ENCODE measurements around the gene PDE4D. TPM values are rescaled to one million over a fixed set of nuclear protein-coding genes. Genes with fewer than 3 reads are reported as not detected.
"Not testable (repeated sequence)": the region's sequence is repeated elsewhere in the genome, so short reads cannot be mapped to it uniquely, and the experiment has no call there.

The PDE4D gene
- polyA plus RNA-seq, 10 donors = 28.0 to 57.2 (median 38.6) TPM

DNA sequence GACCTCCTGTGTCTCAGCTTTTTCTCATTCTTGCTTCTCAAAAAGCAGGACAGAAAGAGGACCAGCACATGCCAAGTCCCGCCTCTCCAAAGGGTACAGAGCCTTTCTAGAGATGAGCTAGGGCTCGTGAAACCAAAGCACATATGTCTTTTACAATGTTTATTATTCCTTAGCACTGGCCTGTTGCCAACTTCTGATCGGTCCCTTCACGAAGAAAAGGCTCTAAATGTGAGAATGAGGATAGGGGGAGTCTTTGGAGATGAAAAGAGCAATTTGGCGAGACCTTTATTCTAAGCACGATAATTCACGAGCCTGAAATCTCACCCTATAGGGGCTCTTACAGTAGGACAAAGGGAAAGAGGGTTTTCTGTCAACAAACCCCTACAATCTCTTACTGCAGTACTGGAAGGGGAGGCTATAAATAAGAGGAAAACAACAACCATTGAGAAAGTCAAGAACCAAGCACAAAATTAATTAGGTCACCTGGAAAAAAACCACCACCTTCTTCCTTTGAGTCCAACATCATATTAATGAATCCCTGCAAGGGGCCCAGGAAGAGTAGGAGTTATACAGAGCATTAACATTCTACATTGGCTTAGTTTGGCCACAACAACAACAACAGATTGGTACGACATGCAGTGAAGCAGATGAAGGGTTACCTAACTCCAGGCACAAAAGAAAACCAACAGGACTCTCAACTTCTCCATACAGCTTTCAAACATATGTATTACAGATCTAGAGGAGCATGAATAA lies 309.5 kb downstream of the PDE4D start:
- DNase-seq = no peak

DNA sequence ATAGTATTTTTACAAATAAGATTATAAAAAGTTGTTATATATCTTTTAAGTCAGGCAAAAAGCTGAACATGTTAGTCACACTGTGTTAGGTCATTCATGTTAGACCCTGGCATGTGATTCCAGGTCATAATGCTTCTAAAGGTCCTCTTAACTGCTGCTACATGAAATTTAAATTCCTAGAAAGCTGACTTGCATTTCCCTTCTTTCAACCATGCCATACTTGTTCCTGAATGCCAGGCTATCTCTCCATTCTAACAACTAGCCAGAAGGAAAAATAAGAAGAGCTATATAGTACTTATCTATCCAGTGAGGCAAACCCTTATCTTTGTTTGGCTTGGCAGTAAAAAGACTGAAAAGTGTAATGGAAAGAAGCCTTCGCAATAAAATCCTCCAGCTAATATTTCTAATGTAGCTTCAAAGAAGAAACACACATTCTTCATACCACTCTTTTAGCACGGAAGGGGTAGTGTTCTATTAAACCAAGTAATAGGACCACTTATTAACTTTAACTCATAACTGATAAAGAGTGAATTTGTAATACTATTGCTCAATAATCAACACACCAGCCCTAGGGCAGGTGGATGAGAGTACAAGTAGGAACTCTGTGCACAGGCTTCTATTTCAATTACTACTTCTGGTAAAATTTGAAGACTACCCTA lies 310.2 kb downstream of the PDE4D start:
- no peak for DNase-seq

DNA sequence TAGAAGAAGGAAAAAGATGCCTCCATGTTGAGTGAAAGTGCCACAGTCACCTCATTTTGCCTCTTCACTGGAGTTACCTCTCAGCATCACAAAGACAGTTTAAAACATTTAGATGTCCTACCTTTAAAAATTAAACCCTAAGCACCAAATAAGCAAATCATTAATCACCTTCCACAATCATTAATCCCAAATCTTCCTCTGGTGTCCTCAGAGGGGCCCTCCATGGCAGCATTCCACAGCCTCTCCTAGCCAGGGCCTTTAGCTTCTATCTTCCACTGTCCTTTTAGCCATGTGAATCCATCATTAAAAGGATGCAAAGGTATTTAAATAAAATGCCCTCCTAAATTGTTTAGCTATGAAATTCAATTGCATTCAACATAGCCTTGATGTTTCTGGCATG lies 310.8 kb downstream of the PDE4D start:
- no peak for DNase-seq

DNA sequence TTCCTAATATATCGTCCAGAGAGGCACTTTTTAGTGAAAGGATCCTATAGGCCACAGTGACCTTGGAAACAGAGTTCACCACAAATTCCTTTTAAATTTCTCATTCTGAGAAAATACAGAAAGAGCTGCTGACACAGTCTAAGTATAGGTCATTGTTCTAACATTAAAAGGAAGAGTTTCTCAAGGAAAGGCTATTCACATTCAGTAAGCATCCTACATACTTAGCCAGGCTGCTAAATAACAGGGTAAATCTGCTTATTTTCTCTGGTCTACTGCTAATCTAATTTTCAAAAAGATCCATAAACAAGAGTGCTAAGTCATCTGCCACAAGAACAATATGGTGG lies 313.7 kb downstream of the PDE4D start:
- no peak for DNase-seq

DNA sequence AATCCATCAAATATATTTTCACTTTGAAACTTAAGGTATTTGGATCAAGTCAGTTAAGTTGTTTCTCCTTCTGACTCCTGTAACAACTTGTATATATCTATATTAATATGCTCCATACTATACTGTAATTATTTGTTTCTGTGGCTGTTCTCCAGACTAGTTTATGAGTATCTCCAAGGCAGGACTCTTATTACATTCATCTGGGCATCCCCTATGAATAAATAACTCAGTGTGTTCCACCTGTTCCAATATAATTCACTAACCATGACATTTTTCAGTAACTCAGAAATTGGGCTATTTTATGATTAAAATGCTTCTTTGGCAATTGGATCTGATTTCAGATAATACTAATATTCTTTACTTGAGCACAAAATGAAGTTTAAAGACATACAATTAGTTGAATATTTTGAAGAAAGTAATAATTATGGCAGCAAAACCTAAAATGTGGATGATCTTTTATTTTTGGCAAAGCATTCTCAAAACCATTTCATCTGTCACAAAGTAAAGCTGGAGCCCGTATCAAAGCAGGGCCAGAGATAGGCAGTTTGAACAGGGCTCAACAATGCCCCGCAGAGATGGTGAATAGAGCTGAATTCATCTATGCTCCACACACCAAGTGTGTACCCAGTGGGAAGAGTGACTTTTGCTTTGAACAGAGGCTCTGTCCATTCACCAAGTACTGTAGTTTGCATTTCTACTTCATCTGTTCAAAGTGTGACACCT lies 314.3 kb downstream of the PDE4D start:
- peak in 1 of 3 donors; percentile 14 for DNase-seq

DNA sequence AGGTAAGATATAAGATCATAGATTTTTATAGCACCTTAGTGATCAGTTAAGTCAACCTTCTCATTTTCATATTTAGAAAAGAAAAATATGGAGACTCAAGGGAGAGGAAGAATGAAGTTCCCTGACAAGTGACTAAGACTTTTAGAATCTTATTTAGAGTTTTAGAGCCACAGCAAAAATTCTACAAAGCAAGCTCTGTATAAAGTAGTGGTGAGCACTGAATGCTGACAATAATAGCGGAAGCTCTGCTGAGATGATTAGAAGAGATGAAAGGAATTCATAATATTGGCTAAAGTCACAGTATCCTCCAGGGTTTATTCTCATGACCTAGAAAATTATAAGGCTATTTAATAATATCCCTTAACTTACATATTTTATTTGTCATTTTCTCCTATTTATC lies 316.0 kb downstream of the PDE4D start:
- DNase-seq = no peak

DNA sequence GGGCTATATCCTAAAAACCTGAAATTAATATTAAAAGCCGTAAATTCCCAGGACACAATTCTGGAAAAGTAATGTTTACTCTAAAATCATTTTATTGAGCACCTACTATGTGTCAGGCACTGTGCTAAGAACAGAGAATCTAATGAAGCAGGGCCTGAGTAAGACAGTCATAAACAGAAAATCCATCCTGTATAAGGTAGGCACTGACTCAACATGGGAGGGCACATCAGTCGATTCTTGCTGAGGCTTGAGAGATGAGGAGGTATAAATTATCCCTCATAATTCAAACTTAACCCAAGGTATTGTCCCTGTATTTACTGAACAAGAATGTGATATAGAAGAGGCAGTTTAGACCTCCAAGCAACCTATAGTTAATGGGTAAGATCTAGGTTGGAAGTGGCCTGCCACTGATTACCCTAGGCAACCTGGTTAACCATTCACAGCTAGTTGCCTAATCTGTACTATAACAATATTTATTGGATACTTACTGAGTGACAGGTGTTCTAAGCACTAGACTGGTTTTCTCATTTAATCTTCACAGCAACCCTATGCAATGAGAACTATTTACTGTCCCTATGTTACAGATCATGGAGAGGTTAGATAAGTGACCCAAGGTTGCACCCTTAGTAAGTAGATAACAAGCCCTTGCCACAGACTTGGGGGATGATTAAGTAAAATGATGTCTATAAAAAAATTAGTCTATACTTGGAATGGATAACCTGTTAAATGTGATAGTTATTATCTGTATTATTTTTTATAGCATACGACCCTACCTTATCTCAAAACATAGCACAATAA lies 317.7 kb downstream of the PDE4D start:
- no peak for DNase-seq

DNA sequence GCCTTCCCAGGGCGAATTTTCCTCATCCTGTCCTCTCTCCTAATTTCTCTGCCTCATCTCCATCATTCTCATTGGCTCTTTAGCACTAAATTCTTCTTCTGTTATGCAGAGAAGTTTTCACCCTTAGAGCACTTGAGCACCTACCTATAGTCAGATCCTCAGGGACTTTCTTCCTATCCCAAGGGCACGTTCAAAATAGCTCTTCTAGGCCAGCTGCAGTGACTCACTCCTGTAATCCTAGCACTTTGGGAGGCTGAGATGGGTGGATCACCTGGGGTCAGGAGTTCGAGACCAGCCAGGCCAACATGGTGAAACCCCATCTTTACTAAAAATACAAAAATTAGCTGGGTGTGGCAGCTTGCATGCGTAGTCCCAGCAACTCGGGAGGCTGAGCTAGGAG lies 320.0 kb downstream of the PDE4D start:
- DNase-seq = not testable (repeated sequence)

DNA sequence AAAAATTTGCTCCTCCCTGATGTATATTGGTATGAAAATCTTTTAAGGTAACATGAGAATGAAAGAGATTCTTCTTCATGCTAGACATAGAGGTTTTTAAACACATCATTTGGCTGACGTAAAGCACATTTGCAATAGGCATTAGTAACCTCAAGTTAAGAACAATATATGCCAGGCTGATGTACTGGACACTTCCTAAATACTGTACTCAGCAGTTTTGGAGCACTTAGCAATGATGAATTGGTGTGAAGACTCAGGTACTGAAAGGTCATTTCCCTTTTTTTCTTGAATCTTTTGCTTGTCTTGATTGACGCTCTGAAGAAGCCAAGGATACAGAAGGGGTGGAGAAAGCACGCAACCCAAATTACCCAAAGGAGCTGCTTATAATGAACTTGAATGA lies 322.5 kb downstream of the PDE4D start:
- no peak for DNase-seq

DNA sequence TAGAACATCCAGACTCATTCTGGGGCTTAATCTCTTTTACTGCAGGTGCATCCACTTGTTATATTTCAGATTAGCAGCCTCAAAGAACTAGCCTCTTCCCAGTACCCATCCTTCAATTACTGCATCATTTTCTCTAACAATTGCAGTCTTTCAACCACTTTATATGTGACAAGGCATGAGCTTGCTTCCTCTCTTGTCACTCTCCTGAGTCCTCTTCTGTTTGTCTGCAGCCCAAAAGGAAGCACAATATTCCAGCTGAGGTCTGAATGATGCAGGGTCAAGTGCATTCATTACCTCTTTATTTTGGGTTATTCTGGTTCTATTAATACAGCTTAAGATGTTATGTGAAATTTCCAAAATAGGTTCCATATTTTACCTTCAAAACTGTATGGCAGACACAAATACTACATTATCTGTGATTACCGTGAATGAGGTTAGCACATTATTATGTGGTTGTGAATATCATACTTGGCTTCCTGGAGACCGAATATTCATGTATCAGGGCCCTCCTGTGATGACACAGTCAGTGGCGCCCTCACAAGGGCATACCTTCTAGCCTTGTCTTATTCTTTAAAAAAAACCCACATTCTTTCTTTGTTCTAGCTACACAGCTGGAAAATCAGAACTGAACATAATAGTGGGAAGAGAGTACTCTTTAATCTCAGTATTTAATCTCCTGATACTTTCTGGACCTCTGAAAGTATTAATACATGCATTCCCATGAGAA lies 323.8 kb downstream of the PDE4D start:
- DNase-seq = no peak

DNA sequence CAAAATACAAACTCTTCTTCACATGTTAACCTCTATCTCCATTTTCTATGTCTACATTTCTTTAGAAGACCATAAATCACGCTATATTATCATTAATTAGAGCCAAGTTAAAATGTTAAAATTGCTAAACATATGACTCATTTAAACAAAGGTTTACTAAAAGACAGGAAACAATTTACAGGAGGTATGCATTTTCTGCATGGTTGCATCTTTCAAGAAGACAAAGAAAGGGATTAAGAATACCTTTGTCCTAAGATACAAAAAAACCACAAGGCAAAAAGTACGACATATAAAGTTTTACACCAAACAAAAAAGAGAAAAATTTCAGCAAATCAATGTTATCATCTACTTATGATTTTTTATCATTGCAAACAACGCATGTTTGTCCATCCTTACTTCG lies 324.4 kb downstream of the PDE4D start:
- no peak for DNase-seq

DNA sequence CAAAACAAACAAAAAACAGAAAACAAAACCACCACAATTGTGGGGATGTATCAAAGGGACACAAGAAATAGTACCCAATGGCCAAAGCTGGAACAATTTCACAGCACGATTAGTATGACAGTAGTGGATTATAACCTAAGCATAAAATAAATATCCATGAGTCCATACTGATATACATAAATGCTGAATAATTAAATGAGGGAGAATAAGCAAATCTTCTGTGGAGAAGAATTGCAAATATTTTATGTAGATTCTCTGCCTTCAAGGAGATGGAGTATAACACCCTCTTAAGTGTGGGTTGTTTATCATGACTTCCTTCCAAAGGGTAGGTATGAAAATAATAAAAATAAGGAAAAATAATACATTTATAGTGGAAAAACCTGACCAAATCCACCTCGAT lies 325.4 kb downstream of the PDE4D start:
- no peak for DNase-seq

DNA sequence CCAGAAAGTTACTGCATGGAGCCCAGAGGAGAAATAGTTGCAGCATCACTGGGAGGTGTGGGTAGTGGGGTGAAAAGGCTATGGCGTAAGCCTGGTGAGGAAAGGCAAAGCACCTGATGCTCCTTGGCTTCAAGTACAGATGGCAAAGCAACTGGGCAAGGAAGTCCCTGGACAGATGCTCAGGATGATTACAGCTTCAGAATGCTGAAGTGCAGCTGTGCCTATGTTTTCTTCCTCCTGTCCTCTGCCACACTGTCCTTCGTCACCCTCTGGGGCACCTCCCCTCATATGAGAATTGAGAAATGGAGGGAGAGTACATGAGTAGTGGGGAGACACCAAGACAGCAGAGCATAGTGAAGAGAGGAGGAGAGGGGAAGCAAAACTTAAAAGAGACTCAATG lies 328.0 kb downstream of the PDE4D start:
- no peak for DNase-seq

DNA sequence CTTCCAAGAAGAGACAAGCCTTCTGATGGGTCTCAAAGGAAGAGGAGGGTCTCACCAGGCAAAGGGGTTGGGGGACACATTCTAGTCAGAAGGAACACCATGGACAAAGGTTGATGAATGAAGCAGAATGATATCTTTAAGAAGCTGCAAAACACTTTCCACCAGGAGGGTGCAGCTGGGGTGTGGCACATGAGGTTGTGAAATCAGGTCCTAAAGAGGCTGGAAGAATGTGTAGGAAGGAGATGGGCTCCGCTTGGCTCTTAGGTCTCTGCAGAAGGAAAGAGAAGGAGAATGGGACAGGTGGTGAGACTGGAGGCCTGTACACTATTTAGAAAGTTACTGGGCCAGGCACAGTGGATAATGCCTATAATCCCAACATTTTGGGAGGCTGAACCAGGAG lies 328.6 kb downstream of the PDE4D start:
- no peak for DNase-seq

DNA sequence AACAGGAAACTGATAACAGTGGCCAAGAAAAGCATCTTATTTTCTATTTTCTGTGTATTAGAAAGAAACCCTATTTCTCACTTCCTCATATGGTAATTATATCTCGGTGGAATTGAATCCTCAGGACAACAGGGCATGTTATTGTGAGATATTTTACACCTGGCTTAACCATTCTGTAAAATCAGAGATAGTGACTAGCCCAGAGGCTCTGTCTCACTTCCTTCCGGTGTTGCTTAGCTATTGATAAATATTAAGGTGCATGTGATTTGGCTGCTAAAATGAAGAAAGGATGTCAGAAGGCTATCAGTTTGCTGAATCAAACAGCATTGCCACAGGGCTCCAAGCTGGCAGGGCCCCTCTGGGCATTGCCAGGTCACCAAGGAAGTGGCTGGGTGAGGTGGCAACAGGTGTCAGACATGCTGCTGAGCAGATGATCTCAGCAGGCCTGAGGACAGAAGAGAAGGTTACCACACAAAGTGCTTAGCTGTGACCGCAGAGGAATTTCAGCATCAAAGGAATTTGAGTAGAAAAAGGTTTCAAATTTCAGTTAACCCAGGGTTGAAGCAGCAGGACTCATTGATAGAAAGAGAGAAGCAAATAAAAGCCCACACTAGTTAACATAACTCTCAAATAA lies 330.7 kb downstream of the PDE4D start:
- DNase-seq = no peak

DNA sequence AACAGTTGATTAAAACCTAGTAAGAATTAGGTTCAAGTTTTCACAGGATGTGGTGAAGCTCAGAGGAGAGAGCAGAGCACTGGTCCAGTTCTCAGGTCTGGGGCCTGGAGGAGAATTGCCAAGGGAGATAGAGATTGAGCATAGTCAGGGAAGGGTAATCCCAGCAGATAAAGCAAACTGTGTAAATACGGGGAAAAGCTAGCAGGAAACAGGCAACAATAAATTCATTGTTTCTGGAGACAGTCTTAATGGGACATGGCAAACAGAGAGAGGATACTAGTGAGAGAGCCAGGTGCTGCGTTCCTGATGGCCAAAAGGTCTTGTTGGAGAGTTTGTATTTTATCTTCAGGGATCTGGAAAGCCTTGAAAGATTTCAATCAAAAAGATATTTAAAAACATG lies 333.0 kb downstream of the PDE4D start:
- DNase-seq = no peak

DNA sequence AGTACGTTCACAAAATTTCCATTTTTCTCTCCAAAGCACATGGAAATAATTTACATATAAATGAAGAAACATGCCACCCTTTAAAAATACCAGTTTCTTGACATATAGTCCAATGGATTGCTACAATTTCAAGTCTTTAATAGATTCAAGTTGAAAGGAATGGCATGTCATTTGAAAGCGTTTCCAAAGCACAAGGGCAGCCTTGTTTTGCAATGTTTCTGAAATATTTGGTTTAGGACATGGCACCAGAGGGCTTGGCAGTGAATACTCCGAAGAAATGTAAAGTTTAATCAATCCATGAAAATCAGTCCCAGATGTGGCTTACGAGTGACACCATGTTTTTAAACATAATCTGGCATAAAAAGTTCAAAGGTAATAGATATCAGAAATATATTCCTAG lies 333.7 kb downstream of the PDE4D start:
- DNase-seq = no peak

DNA sequence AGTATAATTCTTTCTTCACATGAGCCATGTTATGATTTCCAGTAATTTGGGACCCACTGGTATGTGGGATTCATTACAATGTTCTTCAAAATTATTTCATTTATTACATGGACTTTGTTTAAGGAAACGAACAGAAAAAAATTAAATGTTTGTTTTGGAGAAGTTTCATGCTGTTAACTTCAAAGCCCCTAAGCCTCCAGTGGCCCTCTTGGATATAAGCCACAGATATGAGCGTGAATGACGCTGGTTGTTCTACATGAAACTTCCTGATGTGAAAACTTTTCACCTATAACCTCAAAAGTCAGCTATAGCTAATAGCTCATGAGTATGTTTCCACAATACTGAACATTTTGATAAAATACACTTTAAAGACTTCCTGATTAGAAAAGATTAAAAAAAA lies 334.2 kb downstream of the PDE4D start:
- no peak for DNase-seq

DNA sequence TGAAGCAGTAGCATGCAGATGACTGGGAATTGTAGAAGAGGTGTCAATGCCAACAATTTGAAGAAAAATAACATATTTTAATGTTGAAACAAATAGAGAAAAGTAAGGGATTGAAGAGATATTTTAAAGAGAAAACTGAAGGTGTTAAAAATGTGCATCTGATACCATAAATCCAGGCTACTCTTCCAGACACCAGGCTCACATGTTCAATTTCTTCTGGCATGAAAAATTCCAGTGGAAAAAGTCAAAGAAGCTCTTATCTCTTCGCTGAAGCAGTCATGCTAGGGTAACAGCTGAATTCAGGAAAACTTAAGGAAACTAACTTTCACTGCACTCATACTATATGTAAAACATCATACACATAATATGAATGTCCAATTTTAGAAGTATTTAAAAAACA lies 335.0 kb downstream of the PDE4D start:
- DNase-seq = no peak

DNA sequence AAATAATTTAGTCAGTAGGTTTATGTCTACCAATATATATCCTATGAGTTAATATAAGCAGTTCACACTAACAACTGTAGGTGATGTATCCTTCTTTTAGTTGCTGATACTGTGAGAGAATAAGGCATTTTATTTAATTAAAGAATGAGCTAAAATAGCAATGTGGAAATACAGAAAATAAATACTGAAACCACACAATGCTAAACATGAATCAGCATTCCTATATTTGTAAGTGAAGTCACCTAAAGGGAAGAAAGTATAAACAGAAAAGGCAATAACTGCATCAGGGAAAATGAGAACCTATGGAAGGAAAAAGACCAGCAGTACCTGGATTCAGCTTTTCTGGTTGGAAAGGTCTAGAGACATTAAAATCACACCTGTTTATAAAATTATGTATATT lies 336.0 kb downstream of the PDE4D start:
- DNase-seq = no peak

DNA sequence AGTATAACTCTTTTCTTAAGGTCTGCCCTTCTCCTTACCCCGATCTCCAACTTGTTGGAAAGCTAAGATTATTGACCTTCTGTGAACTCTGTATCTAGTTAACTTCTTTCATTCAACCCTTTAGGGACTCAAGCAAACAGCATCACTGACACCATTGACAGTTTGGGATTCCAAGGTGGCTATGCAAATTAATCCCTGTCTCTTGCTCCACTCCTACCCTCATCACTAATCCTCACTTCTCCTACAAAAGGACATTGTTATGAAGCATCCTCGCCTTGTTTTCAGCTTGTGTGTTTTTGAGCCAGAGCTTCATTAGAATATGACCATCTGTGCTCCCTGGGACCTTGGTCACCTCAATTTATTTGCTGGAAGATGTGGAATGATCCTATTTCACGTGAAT lies 337.9 kb downstream of the PDE4D start:
- no peak for DNase-seq

All from muscle of back (tissue), 11 donors.